Fibroblast of lung (primary cell): ENCODE measurements around the gene CAPN12. TPM values are rescaled to one million over a fixed set of nuclear protein-coding genes. Genes with fewer than 3 reads are reported as not detected.
A peak's percentile ranks its signal among the peaks of the same experiment; 100 is the strongest.

Source experiments
- DNase-seq, 2 donors: peaks; one replicate each; pipeline versions ENCODE4 v3.0.0 to v3.0.0-alpha.2; 2010; ENCODE audit warnings: low read depth in 2 of 2
- H2AFZ ChIP-seq: 2 replicates; pipeline ENCODE4 v1.5.1; 2012; ENCODE audit warnings: low read length, control low read depth, inconsistent platforms
- H3K27ac ChIP-seq: 2 replicates; pipeline ENCODE4 v1.5.1; 2011; ENCODE audit warnings: low read length, control low read depth; ENCODE audit not compliant: insufficient read depth
- H3K27me3 ChIP-seq: 2 replicates; pipeline ENCODE4 v1.5.1; 2011; ENCODE audit warnings: mild to moderate bottlenecking, low read length; ENCODE audit not compliant: control insufficient read depth, insufficient read depth
- H3K36me3 ChIP-seq: 2 replicates; pipeline ENCODE4 v1.5.1; 2011; ENCODE audit warnings: low read length; ENCODE audit not compliant: control insufficient read depth, insufficient read depth
- H3K4me1 ChIP-seq: 2 replicates; pipeline ENCODE4 v1.5.1; 2011; ENCODE audit warnings: low read length; ENCODE audit not compliant: control insufficient read depth, insufficient read depth; ENCODE audit errors: extremely low read depth
- H3K4me2 ChIP-seq: 2 replicates; pipeline ENCODE4 v1.5.1; 2011; ENCODE audit warnings: low read length, control low read depth; ENCODE audit not compliant: insufficient read depth; ENCODE audit errors: extremely low read depth
- H3K4me3 ChIP-seq, 4 experiments: fragments of 200-600 bp in 1 of 4; sonication (generic) in 1 of 4; replicated peaks in 1 of 4; 2 replicates each; pipeline ENCODE4 v1.5.1; 2011 to 2016; ENCODE audit warnings: low read length in 4 of 4, low read depth in 3 of 4, mild to moderate bottlenecking in 3 of 4, control low read depth in 2 of 4, inconsistent platforms in 1 of 4, mixed read lengths in 1 of 4; ENCODE audit not compliant: insufficient read depth in 1 of 4; ENCODE audit errors: control extremely low read depth in 1 of 4
- H3K79me2 ChIP-seq: 2 replicates; pipeline ENCODE4 v1.5.1; 2012; ENCODE audit warnings: mild to moderate bottlenecking, low read length, inconsistent platforms; ENCODE audit not compliant: control insufficient read depth, insufficient read depth
- H3K9ac ChIP-seq: 2 replicates; pipeline ENCODE4 v1.5.1; 2011; ENCODE audit warnings: mild to moderate bottlenecking, low read length, control low read depth; ENCODE audit not compliant: insufficient read depth
- H3K9me3 ChIP-seq: 2 replicates; pipeline ENCODE4 v1.5.1; 2012; ENCODE audit warnings: low read depth, low read length; ENCODE audit not compliant: control insufficient read depth, insufficient read depth
- H4K20me1 ChIP-seq: 2 replicates; pipeline ENCODE4 v1.5.1; 2011; ENCODE audit warnings: low read length; ENCODE audit not compliant: control insufficient read depth, insufficient read depth; ENCODE audit errors: extremely low read depth
- CTCF ChIP-seq, 2 donors: IDR thresholded peaks in 1 of 2; conservative IDR thresholded peaks in 1 of 2; 1 replicate in 1 of 2; 2 replicates in 1 of 2; pipeline ENCODE4 v1.5.1; 2011 to 2012; ENCODE audit warnings: low read length in 2 of 2, control low read depth in 1 of 2, inconsistent platforms in 1 of 2, low read depth in 1 of 2, mild to moderate bottlenecking in 1 of 2
- EZH2 ChIP-seq: IDR thresholded peaks from 2 replicates; pipeline ENCODE4 v1.5.1; 2012; ENCODE audit warnings: low read length, control low read depth, mild to moderate bottlenecking; ENCODE audit errors: missing control alignments
- polyA plus RNA-seq, 2 donors: library from polyadenylated mRNA; depleted of rRNA in 1 of 2; stranded (reverse) in 1 of 2; unstranded in 1 of 2; fragments of >200 nt; gene quantifications; 2 replicates each; pipeline ENCODE4 v1.2.1, GENCODE V29; 2011 to 2012; ENCODE audit warnings: missing spikeins in 1 of 2
- total RNA-seq: library from RNA; depleted of rRNA; stranded (reverse); fragments of >200 nt; gene quantifications from 2 replicates; pipeline ENCODE4 v1.2.1, GENCODE V29; 2014

CAPN12 gene
- total and polyA plus RNA-seq, 2 donors (not counting 1 experiment from before 2014, with no cell fraction given): 0.20 to 0.50 TPM

- Histone ChIP-seq H2AFZ (no peak overlapping the region), H3K79me2 (peaks cover 59% of the 10 kb centered on the region), H3K9me3 (no peaks in the 10 kb centered on the region), H3K27ac (no peak overlapping the region), H4K20me1 (no peaks in the 10 kb centered on the region), H3K4me2 (no peak overlapping the region), H3K36me3 (peaks cover 72% of the 10 kb centered on the region), H3K9ac (no peak overlapping the region), H3K4me1 (peaks cover 53% of the 10 kb centered on the region), H3K27me3 (no peaks in the 10 kb centered on the region), H3K4me3 (no peak overlapping the region)
- no peak for DNase-seq
- TF ChIP-seq EZH2: no peak
- TF ChIP-seq CTCF (conservative IDR thresholded peaks at IDR 0.05 in 1 of 2, IDR thresholded peaks at IDR 0.05 in 1 of 2; ENCODE audit: low read depth in 1 of 2, low read length in 2 of 2): no peak
Measured at GRCh38 chr19:38709119-38709518, 35.2 kb downstream of the CAPN12 start.

GRCh38 chr19:38708413-38709024 lies 35.8 kb downstream of the CAPN12 start:
- Histone ChIP-seq H3K4me2 (no peak overlapping the region), H3K9ac (no peak overlapping the region), H4K20me1 (no peaks in the 10 kb centered on the region), H3K27ac (no peak overlapping the region), H3K79me2 (peaks cover 60% of the 10 kb centered on the region), H3K27me3 (no peaks in the 10 kb centered on the region), H3K9me3 (no peaks in the 10 kb centered on the region), H2AFZ (no peak overlapping the region), H3K4me1 (peaks cover 51% of the 10 kb centered on the region), H3K36me3 (peaks cover 75% of the 10 kb centered on the region), H3K4me3 (no peak overlapping the region)
- no peak for DNase-seq
- no peak for TF ChIP-seq CTCF (conservative IDR thresholded peaks at IDR 0.05 in 1 of 2, IDR thresholded peaks at IDR 0.05 in 1 of 2; ENCODE audit: low read depth in 1 of 2, low read length in 2 of 2)
- no peak for TF ChIP-seq EZH2

- no peak overlapping the region for H3K9ac ChIP-seq
- H3K9me3 ChIP-seq: no peaks in the 10 kb centered on the region
- H3K27ac ChIP-seq: peak overlapping the region; percentile 8
- H3K4me1 ChIP-seq: peaks cover 43% of the 10 kb centered on the region
- H3K4me3 ChIP-seq: no peak overlapping the region
- H3K36me3 ChIP-seq: peaks cover 77% of the 10 kb centered on the region
- H4K20me1 ChIP-seq: no peaks in the 10 kb centered on the region
- peak in 1 of 2 donors; percentile 65 for DNase-seq
- peaks cover 61% of the 10 kb centered on the region for H3K79me2 ChIP-seq
- H3K27me3 ChIP-seq: no peaks in the 10 kb centered on the region
- no peak overlapping the region for H3K4me2 ChIP-seq
- TF ChIP-seq CTCF (conservative IDR thresholded peaks at IDR 0.05 in 1 of 2, IDR thresholded peaks at IDR 0.05 in 1 of 2; ENCODE audit: low read depth in 1 of 2, low read length in 2 of 2) (no peak), EZH2 (no peak)
- H2AFZ ChIP-seq: no peak overlapping the region
Measured at GRCh38 chr19:38707512-38708114, 36.7 kb downstream of the CAPN12 start.
